ENCODE results near the gene BEAN1.

The BEAN1 gene

DNA sequence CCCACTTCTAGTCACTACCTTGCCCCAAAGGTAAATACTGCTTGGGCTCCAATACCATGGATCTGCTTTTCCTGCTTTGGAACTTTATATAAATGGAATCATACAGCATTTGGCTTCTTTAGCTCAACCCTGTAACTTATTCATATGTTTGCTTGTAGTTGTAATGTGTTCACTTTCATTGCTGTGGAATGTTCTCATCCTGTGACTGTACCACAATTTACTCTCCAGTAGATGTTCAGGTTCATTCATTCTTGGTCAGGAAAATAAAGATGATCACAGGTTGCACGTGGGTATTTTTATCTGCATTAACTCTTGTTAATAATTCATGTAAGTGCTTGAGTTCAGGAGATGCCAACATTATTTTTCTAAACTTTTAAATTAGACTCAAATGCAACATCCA is 6.7 kb upstream of the BEAN1 start:
- DNase-seq, result no peak

DNA sequence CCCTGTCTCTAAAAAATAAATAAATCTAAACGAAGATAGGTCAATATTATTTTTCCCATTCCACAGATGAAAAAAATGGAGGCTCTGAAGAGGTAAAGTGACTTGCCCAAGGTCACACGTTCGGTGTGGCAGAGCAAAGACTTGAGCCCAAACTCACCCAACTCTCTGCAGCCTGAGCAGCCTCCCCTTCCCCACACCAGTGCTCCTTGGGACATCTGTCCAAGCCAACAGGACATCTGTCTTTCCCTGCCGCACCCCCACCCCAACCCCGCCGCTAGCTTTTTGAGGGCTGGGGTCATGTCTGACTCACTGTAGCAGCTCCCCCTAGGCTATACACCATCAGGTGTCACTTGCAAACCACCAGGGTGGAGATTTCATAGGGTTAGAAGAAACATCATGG is 5.2 kb upstream of the BEAN1 start:
- no peak for DNase-seq

DNA sequence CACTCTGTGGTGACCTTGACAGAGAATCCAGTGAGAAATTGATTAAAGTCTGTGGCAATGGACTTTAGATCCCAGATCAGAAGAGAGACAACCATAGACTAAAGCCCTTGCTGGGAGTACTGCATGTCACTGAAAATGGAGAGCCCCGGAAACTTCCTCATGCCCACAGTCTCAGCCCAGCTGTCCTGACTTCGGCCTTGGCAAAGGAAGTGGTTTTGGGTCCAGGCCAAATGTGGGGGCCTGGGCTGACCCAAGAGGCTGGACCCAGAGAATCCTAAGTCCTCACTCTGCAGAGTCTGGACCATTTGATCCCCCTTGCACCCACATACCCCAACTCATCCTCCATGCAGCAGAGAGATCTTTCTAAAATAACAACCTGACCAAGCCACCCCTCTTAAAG is 4.7 kb upstream of the BEAN1 start:
- DNase-seq, result peak; percentile 43 to 59 (median 52)

DNA sequence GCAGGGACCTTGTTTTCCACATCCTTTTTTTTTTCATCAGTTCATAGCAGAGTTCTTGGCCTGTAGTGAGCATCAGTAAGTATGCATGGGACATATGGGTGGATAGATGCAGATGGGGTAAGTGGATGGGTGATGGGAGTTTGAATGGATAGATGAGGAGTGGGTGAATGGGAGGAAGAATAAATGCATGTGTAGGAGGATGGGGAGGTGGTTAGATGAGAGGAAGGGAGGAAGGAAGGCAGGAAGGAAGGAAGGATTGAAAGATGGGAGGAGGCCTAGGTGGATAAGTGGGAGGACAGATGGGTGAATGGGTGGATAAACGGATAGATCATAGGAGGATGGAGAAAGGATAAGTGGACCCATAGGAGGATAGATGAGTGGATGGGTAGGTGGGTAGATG is 3.9 kb upstream of the BEAN1 start:
- DNase-seq, result no peak

DNA sequence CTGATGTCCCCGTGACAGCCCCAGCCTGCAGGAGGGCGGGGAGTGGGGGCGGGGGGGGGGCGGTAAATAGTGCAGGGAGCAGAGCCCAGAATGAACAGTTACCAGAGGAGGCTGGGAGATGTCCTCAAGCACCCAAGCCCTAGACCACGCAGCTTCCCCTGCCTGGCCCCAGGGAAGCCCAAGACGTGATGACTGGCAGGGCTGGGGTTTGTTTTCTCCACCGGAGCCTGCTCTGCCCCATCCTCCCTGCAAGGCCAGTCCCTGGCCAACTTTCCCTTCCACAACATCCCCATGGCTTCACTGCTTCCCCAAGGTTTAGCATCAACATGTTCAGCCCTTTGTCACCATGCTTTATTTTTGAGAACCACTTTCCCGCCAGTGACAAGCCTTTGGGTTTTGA is 1.4 kb upstream of the BEAN1 start:
- DNase-seq, result peak in 1 of 3 donors; percentile 22

DNA sequence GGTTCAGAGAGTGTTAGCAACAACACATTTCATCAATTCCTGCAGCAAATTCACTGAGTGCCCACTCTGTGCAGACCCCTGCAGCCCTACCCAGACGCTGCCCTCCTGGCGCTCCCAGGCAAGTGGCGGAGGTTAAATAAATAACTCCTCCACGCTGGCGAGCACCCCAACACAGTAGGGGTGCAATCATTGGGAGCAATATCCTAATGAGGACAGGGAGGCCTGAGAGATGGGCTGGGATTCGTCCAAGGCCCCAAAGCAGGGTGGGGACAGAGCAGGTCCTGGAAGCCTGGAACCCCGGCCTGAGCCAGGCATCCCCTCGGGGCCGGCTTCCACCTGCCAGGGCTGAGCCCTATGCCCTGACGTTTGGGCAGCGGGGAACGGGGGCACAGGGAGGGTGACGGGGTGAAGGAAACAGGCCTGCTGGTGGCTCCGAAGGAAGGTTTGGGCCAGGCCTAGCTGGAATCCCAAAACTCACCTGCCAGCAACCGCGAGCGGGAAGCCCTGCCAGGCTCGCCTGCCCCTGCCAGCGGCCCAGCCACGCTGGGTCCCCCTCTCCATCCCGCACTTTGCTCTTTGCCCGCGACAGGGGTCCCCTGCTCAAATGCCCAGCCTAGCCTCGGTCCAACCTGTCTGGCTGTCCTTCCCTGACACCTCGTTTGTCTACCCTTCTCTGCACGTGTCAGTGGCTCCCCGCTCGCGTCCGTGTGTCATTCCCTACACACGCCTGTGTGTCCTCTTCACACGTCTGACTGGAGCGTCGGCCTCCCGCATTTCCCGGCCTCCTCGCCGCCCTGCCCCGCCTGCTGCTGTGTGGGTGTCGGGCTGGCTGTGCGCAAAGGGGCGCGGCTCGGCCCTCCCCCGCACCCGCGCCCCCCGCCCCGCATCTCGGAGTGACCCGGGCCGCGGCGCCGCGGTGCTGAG is 721 bp upstream of the BEAN1 start:
- DNase-seq, result peak in 2 of 3 donors; percentile 41 to 46

DNA sequence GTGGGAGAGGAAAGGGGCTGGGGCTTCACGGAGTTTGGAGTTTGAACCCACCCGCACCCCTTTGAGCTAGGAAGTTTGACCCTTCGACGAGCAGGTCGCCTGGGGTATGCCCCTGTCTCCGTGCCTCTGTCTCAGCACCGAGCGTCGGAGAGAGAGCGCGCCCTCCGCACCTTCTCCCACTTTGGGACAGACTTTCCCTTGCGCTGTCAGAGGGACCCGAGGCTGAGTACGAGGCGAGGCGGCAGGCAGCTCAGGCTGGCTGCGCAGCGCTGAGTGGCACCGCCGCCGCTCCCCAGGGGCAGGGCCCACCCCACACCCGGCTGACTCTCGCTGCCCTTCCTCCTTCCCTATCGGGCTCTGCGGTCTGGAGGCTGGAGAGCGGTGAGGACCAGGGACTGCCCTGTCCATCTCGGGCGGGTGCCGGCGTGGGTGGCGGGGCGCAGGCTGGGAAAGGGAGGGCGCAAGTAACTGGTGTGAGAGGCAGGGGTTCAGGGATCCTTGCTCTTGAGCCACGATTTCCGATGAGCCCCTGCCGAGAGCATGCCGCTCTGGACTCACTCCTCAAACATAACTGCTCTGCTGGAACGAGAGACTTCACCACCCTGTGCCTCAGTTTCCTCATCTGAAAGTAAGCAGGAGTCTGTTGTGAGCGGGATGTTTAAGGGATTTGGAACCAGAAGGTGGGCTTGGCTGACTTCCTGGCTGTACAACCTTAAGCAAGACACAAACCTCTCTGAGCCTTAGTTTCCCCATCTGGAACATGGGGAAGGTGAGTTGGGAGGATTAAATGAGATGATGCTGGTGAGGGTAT is 981 bp downstream of the BEAN1 start:
- peak; percentile 57 to 78 (median 60) for DNase-seq

DNA sequence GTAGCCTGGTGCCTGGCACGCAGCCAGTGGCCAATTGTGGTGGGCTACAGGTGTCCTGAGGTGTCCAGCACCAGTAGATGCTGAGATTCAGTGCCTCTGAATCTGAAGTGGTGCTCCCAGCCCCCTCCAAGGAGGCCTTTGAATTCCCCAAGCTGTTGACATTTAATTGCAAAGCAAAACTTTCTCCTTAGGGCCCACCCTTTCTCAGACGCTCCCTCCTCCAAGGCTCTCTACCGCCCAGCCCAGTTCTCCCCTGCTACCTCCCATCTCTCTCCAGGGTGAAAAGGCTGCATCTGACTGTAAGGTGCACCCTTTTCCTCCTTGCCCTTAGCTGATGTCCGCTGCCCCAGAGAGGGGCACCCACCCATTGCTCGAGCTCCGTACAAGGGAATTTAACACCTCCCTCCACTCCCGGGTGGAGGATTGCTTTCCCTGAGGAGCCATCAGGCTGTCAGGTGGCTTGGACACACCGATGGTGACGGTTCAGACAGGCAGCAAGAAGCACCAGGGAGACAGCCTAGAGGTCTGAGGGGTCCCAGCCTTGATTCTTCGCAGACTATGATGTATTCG is 1.7 kb downstream of the BEAN1 start:
- DNase-seq, result no peak

DNA sequence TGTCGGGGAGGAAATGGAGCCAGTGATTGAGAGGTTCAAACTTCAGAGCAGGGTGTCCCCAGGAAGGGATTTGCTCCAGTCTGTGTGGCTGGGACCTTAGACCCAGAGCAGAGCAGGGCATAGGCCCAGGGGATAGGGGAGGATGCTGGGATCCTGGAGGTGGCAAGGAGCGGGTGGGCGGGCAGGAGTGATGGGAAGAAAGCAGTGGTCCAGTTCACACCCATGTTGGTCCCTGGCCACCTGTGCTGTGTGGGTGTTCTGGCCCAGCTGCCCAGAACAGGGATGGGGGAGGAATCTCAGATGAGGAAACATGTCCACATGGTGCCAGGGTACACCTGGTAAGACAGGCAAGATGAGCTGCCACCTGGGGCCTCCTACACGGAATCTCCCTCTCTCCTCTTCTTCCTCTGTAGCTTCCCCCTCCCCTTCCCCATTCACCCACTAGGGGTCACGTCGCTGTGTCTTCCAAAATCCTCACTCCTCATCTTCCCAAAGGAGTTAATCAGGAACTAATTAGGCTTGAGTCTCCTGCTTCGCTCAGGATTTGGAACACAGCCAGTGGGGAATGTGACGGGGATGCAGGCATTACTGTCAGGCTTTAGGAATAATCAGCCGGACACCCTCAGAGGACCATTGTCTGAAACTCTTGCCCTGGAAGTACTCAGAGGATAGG is 2.3 kb downstream of the BEAN1 start:
- no peak for DNase-seq

DNA sequence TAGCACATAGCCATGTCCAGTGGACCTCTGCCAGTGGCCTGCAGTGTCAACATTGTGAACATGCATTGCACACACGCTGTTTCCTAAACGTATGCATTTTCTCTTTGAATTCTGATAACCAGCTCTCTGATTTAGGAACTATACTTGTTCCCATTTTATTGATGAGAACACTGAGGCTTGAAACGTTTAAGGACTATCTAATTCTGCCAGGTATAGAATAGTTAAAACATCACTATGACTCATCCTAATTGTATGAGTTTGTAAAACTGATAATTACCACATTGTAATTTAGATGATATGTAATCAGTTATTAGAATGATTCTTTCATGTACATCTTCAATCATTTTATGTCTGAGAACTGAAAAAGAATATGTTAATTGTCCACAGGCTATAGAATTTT is 3.1 kb downstream of the BEAN1 start:
- no peak for DNase-seq

DNA sequence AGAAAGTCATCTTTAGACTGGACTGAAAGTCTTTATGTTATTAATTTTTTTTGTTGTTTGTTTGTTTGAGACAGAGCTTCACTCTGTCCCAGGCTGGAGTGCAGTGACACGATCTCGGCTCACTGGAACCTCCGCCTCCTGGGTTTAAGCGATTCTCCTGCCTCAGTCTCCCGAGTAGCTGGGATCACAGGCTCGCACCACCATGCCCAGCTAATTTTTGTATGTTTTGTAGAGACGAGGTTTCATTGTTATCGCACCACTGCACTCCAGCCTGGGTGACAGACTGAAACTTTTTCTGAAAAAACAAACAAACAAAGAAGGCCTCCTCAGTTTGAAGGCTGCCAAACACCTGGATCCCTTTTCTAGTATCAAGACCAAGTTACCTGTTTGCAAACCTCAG is 4.7 kb downstream of the BEAN1 start:
- no peak for DNase-seq

DNA sequence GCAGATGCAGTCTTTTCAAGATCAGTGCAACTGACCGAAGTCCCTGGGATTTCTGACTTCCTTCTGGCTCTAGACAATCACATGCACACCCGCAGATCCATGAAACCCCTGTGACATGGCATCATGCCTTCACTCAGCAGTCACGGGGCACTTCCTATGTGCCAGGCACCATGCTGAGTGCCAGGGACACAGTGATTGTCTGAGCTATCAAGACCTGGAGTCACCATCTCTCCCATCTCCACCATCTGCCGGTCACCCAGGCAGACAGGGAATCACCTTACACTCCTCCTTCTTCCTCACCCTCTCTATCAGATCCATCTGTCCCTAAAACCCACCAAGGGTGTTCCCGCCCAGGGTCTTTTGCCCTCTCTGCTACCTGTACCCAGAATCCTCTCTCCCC is 5.3 kb downstream of the BEAN1 start:
- no peak for DNase-seq

DNA sequence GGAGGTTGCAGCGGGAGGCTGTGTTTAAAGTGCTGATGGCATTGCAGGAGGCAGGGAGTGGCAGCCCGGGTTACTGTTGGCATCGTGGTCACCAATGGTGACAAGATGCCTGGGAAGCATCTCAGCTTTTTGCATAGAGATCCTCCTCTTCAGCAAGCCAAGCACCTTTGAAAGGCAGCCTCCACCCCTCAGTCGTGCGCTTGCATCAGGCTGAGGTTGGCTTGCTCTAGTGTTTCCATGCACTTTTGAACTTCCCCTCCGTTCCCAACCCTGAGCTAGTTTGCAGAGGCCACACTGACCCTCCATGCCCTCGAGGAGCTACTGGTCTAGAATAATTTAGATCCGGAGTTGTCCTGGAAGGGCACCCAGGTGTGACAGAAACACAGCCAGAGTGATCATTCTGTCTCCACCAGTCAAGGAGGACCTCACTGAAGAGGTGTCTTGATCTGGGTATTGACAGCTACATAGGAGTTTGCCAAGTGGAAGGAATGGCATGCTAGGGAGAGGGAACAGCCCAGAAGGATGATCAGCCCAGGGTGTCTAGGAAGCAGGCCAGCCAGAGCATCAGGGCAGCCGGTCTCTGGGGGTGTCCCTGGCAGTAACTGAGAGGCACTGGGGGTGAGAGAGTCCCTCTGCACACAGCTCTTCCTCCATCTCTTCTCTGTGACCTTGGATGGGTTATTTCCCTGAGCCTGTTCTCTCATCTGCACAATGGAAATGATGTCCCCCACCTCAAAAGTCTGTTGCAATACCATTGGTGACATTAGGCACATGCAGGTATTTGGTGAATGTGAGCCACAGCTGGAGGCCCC is 7.7 kb downstream of the BEAN1 start:
- no peak for DNase-seq

DNA sequence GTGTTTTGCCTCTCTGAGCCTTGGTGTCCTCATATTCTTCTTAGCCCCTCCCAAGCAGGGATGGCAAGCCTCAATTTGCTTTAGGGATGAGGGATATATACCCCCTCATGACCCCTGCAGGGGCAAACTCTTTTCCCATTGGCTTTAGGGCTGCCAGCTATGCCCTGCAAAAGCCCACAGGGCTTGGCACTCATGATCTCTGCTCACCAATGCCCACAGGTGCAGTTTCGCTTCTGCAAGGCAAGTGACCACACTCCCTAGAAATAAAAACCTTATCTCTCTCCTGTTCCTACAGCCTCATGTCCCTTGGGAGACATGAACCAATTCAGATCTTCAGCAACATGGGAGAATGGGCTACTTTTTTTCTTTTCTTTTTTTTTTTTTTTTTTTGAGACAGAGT is 8.8 kb downstream of the BEAN1 start:
- no peak for DNase-seq

DNA sequence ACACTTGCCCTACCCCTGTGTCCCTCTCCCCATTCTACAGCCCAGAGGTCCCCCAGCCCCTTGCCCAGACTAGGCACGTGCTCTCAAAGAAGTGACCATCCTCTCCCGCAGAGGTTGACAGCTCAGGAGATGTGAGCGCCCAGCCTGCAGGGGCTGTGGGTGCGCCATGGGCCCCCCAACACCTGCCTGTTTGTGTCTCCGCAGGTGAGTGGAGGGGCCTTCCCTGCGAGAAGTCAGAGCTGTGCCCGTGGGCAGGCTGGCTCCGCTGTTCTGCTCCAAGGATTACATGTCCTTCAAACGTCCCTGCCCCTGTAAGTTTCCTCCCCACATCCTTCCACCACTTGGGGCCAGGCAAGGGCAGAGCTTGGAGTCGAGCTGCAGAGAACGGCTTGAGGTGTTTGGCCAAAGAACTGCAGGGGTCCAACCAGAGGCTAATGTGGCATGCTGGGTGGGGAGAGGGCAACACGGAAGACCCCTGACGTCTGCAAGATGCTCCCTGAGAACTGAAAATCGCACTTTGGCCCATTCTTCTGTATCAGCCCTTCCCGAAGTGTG is 10.4 kb downstream of the BEAN1 start:
- DNase-seq, result no peak

DNA sequence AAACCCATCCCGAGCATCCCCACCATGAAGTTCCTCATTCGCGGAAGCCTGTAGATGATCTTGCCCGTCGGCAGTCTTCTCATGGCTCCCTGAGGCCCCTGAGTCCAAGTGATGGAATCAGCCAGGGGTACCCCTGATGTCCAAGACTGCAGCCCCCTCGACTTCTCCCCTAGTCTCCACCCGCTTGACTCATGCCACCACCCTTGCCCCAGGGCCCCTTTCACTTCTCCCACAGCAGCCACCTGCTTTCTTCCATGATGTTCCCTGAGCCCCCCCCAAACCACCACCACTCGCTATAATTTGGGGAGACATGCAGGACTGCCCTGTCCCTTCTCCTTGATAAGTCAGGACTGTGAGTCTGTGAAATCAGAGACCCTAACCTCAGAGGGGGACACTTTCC is 11.4 kb downstream of the BEAN1 start:
- no peak for DNase-seq

DNA sequence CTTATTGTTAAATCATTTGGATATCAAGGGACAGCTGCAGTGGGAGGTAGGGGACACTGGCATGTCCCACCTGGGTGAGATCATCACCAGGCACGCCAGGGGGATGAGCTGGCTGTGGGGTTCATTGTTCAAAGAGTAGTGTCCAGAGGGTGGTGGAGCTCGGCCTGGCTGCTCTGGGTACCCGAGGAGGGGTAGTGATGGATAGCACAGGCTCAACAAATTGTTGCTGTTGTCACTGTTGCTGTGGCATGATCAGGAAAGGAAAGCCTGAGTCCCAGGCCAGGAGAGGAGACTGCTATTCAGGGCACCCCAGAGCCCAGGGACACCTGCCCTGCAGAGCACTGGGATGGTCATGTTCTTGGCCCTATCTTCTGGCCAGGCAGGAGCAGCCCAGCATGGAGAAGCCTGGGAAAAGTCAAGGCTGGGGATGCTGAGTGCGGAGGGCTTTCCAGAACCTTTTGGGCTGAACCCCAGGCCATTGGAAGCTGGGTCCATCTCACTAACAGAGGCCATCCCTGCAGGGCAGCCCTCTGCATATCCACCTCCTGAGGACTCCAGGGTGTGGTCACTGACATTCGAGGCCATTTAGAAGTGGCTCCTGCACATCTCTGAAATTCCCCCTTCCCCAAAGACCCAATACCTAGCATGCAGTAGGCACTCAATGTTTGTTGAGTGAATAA is 12.1 kb downstream of the BEAN1 start:
- DNase-seq, result no peak

DNA sequence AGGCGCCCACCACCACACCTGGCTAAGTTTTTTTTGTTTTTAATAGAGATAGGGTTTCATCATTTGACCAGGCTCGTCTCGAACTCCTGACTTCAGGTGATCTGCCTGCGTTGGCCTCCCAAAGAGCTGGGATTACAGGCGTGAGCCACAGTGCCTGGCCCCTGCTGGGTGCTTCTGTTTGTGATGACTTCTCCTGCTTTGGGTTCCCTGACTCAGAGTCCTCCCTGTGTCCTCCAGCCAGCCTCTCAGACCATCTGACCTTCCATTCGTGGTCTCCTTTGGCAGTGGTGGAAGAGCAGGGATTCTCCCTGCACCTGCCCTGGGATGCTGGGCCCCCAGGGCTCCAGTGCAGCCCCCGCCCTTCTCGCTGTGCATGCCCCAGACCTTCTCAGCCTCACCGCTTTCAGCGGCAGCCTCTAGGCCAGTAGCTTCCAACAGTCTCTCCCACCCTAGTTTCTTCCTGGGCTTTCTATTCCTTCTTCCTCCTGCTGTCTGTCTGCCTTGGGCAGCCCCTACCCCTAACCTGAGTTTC is 13.2 kb downstream of the BEAN1 start:
- DNase-seq, result no peak

DNA sequence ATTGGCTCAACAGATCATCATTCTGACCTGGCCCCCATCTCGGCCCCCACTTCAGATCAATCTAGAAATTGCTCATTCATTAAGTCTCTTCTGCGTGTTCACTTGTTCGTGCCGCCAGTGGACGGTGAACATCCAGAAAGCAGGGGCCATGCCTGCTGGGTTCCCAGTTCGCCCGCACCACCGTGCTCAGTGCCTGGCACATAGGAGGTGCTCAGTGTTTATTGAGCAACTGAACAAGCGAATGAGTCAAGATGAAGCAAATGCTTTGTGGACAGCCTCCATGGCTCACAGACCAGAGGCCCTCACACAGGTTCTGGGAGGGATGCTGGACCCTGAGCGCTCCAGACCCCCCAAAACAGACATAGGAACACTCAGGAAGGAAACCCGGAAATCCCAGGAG is 13.9 kb downstream of the BEAN1 start:
- no peak for DNase-seq

DNA sequence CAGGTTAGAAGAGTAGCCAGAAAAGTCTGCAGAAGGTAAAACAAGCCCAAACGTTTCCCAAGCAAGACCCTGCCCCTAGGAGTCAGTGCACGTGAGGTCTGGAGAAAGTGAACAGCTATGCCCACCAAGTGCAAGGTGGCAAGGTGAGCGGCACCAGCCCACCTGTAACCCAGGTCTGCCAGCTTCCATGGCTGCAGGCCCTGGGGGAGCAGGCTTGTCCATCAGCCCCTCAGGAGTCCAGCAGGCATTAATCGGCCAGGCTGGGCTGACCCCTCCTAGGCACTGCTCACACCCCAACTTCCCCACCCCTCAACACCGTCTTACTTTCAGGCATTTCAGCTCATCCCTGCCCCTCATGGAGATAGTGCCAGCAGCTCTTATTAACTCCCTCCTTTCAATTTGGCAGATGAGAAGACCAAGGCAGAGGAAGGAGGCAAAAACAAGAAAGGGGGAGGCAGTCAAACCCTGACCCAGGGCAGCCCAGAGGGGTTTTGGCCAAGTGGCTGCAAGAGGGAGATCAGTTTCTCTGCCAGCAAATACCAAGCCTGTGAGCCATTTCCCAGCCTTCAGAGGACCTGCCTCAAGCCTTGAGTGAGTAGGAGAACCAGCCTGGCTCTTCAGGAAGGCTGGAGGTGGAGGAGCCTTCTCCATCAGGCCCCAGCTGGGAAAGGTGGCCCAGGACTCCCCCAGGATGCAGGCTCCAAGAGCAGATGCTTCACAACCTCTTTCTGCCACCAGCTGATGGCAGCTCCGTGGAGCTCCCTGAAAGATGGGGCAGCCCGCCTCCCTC is 14.7 kb downstream of the BEAN1 start:
- no peak for DNase-seq

Data from suppressor macrophage treated with lipopolysaccharide for 1 hour (primary cell).